ENCODE measurements around the gene ADRA2B.

- no peak for TF ChIP-seq POLR2A (IDR thresholded peaks at IDR 0.05; ENCODE audit: low read length)
- no peak for TF ChIP-seq GATA1 (IDR thresholded peaks at IDR 0.05; ENCODE audit: low read depth, low read length)
Measured at GRCh38 chr2:96113951-96114350, 2.4 kb downstream of the ADRA2B start.

Measured in erythroblast (primary cell).